ENCODE measurements around the gene SVIL.

DNA sequence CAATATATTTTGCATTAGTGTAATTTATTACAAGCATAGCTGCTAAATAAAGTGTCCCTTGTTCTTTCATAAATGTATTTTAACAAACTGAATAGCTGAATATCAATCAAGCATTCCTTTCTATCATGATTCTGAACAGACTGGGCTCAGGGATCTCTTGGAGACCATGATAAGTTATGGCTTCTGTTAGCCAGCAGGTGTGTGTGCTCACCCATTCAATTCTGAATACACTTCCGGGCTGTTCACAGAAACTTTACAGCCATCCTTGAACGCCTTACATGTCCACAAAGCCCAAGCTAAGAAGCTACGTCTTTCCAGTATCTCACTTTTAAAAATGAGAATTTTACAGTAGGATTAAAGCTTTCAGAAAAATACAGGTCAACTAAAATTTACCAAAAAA lies 115.1 kb downstream of the SVIL start:
- TF ChIP-seq POLR2A (IDR thresholded peaks at IDR 0.05; ENCODE audit: low read depth, low read length) = no peak
- TF ChIP-seq TAF1 (IDR thresholded peaks at IDR 0.05; ENCODE audit: low read depth, low read length) = no peak
- TF ChIP-seq POLR2AphosphoS5 (IDR thresholded peaks at IDR 0.05; ENCODE audit: low read depth, low read length) = no peak
- no peak for TF ChIP-seq SPI1 (IDR thresholded peaks at IDR 0.05; ENCODE audit: low read depth, low read length)
- no peak for TF ChIP-seq POU2F2 (IDR thresholded peaks at IDR 0.05; ENCODE audit: low read depth, low read length)
